IPS-15b (cell line): ENCODE measurements around the gene ZNF547.

Source experiments
- H3K27me3 ChIP-seq: one replicate; pipeline ENCODE4 v1.6.1; 2013; ENCODE audit warnings: low read length; ENCODE audit not compliant: control insufficient read depth, insufficient read depth
- H3K36me3 ChIP-seq: one replicate; pipeline ENCODE4 v1.6.1; 2013; ENCODE audit warnings: low read length; ENCODE audit not compliant: control insufficient read depth, insufficient read depth
- H3K4me1 ChIP-seq: one replicate; pipeline ENCODE4 v1.6.1; 2013; ENCODE audit warnings: mild to moderate bottlenecking, low read length; ENCODE audit not compliant: control insufficient read depth, insufficient read depth
- H3K4me3 ChIP-seq: one replicate; pipeline ENCODE4 v1.5.1; 2013; ENCODE audit warnings: low read depth, low read length
- H3K9ac ChIP-seq: one replicate; pipeline ENCODE4 v1.6.1; 2013; ENCODE audit warnings: low read depth, mild to moderate bottlenecking, low read length
- H3K9me3 ChIP-seq: one replicate; pipeline ENCODE4 v1.6.1; 2013; ENCODE audit warnings: mild to moderate bottlenecking, low read length; ENCODE audit not compliant: control insufficient read depth, insufficient read depth

The ZNF547 gene

GRCh38 chr19:57376151-57376550 lies 12.8 kb downstream of the ZNF547 start:
- Histone ChIP-seq H3K9ac (no peak overlapping the region), H3K36me3 (peaks cover 21% of the 10 kb centered on the region), H3K27me3 (no peaks in the 10 kb centered on the region), H3K4me3 (no peak overlapping the region), H3K9me3 (peaks cover 4% of the 10 kb centered on the region), H3K4me1 (no peaks in the 10 kb centered on the region)

- no peaks in the 10 kb centered on the region for H3K4me1 ChIP-seq
- no peaks in the 10 kb centered on the region for H3K27me3 ChIP-seq
- H3K9ac ChIP-seq = no peak overlapping the region
- no peak overlapping the region for H3K4me3 ChIP-seq
- peaks cover 4% of the 10 kb centered on the region for H3K9me3 ChIP-seq
- peaks cover 13% of the 10 kb centered on the region for H3K36me3 ChIP-seq
Measured at GRCh38 chr19:57377498-57378146, 14.3 kb downstream of the ZNF547 start.

- Histone ChIP-seq H3K36me3 (peaks cover 3% of the 10 kb centered on the region), H3K9me3 (no peaks in the 10 kb centered on the region), H3K4me1 (no peaks in the 10 kb centered on the region), H3K9ac (no peak overlapping the region), H3K27me3 (no peaks in the 10 kb centered on the region), H3K4me3 (no peak overlapping the region)
Measured at GRCh38 chr19:57380923-57381322, 17.6 kb downstream of the ZNF547 start.

GRCh38 chr19:57382806-57383488 lies 19.6 kb downstream of the ZNF547 start:
- H3K9ac ChIP-seq = no peak overlapping the region
- H3K9me3 ChIP-seq = no peaks in the 10 kb centered on the region
- H3K4me3 ChIP-seq = no peak overlapping the region
- peaks cover 2% of the 10 kb centered on the region for H3K27me3 ChIP-seq
- no peaks in the 10 kb centered on the region for H3K4me1 ChIP-seq
- no peaks in the 10 kb centered on the region for H3K36me3 ChIP-seq

- peaks cover 2% of the 10 kb centered on the region for H3K4me1 ChIP-seq
- no peak overlapping the region for H3K9ac ChIP-seq
- H3K36me3 ChIP-seq = no peaks in the 10 kb centered on the region
- H3K27me3 ChIP-seq = peaks cover 2% of the 10 kb centered on the region
- H3K9me3 ChIP-seq = no peaks in the 10 kb centered on the region
- peak overlapping the region; percentile 40 for H3K4me3 ChIP-seq
Measured at GRCh38 chr19:57389194-57389729, 25.9 kb downstream of the ZNF547 start.

GRCh38 chr19:57389730-57390598 lies 26.6 kb downstream of the ZNF547 start, which contains the start of gene ZNF548:
ZNF548 (plus strand) TSS chr19:57389854; CDS start chr19:57390100, 246 bp downstream.
- peak within 1 kb of the TSS; percentile 93 for H3K4me3 ChIP-seq
- H3K9me3 ChIP-seq = no peaks in the 10 kb centered on the region
- H3K27me3 ChIP-seq = peaks cover 2% of the 10 kb centered on the region
- H3K4me1 ChIP-seq = peaks cover 2% of the 10 kb centered on the region
- peak within 1 kb of the TSS; percentile 74 for H3K9ac ChIP-seq
- H3K36me3 ChIP-seq = no peaks in the 10 kb centered on the region

- no peak overlapping the region for H3K4me3 ChIP-seq
- H3K9ac ChIP-seq = no peak overlapping the region
- no peaks in the 10 kb centered on the region for H3K27me3 ChIP-seq
- peaks cover under 1% of the 10 kb centered on the region for H3K4me1 ChIP-seq
- no peaks in the 10 kb centered on the region for H3K9me3 ChIP-seq
- peaks cover 5% of the 10 kb centered on the region for H3K36me3 ChIP-seq
Measured at GRCh38 chr19:57395710-57396109, 32.4 kb downstream of the ZNF547 start.

GRCh38 chr19:57398868-57399267 lies 35.5 kb downstream of the ZNF547 start:
- no peaks in the 10 kb centered on the region for H3K4me1 ChIP-seq
- H3K9me3 ChIP-seq = no peaks in the 10 kb centered on the region
- H3K27me3 ChIP-seq = no peaks in the 10 kb centered on the region
- H3K9ac ChIP-seq = no peak overlapping the region
- H3K36me3 ChIP-seq = peaks cover 5% of the 10 kb centered on the region
- H3K4me3 ChIP-seq = no peak overlapping the region

GRCh38 chr19:57403737-57404563 lies 40.6 kb downstream of the ZNF547 start:
- H3K36me3 ChIP-seq = no peaks in the 10 kb centered on the region
- no peak overlapping the region for H3K4me3 ChIP-seq
- H3K27me3 ChIP-seq = no peaks in the 10 kb centered on the region
- H3K9me3 ChIP-seq = no peaks in the 10 kb centered on the region
- no peak overlapping the region for H3K9ac ChIP-seq
- no peaks in the 10 kb centered on the region for H3K4me1 ChIP-seq

- no peak overlapping the region for H3K4me3 ChIP-seq
- no peaks in the 10 kb centered on the region for H3K36me3 ChIP-seq
- no peaks in the 10 kb centered on the region for H3K27me3 ChIP-seq
- no peak overlapping the region for H3K9ac ChIP-seq
- no peaks in the 10 kb centered on the region for H3K9me3 ChIP-seq
- no peaks in the 10 kb centered on the region for H3K4me1 ChIP-seq
Measured at GRCh38 chr19:57406516-57407123, 43.3 kb downstream of the ZNF547 start.
